Endodermal cell (in vitro differentiated cells): ENCODE results near the gene AP2A1. TPM values are rescaled to one million over a fixed set of nuclear protein-coding genes. Genes with fewer than 3 reads are reported as not detected.

ENCODE experiments used
- DNase-seq: peaks from one replicate; pipeline ENCODE4 v3.0.0-alpha.2; 2017
- H3K27ac ChIP-seq: 2 replicates; pipeline ENCODE4 v1.5.1; 2013; ENCODE audit warnings: mild to moderate bottlenecking, low read depth, low read length, moderate library complexity
- H3K27me3 ChIP-seq: 2 replicates; pipeline ENCODE4 v1.6.1; 2013; ENCODE audit warnings: mild to moderate bottlenecking, low read length, moderate library complexity; ENCODE audit not compliant: insufficient read depth, control insufficient read depth, poor library complexity, severe bottlenecking
- H3K36me3 ChIP-seq: 2 replicates; pipeline ENCODE4 v1.7.0; 2013; ENCODE audit warnings: mild to moderate bottlenecking, low read length, moderate library complexity; ENCODE audit not compliant: control insufficient read depth, insufficient read depth
- H3K4me1 ChIP-seq: one replicate; pipeline ENCODE4 v1.7.0; 2013; ENCODE audit warnings: low read length; ENCODE audit not compliant: control insufficient read depth, insufficient read depth
- H3K4me3 ChIP-seq: 2 replicates; pipeline ENCODE4 v1.5.1; 2013; ENCODE audit warnings: mild to moderate bottlenecking, low read length, moderate library complexity
- H3K9ac ChIP-seq: 2 replicates; pipeline ENCODE4 v1.6.1; 2013; ENCODE audit warnings: mild to moderate bottlenecking, low read length, moderate library complexity; ENCODE audit not compliant: poor library complexity, severe bottlenecking; ENCODE audit errors: extremely low read depth
- H3K9me3 ChIP-seq: 2 replicates; pipeline ENCODE4 v1.6.1; 2013; ENCODE audit warnings: mild to moderate bottlenecking, low read length, moderate library complexity; ENCODE audit not compliant: control insufficient read depth
- H3K27ac Mint-ChIP-seq: 2 replicates; pipeline ENCODE4 v1.8.0; 2020; ENCODE audit warnings: mixed read lengths
- H3K27me3 Mint-ChIP-seq: 2 replicates; pipeline ENCODE4 v1.8.0; 2021; ENCODE audit warnings: mild to moderate bottlenecking, mixed read lengths; ENCODE audit not compliant: insufficient read depth
- H3K36me3 Mint-ChIP-seq: 2 replicates; pipeline ENCODE4 v1.8.0; 2020; ENCODE audit warnings: low read depth, mixed read lengths
- H3K4me1 Mint-ChIP-seq: 2 replicates; pipeline ENCODE4 v1.8.0; 2020; ENCODE audit warnings: mixed read lengths
- H3K4me3 Mint-ChIP-seq: 2 replicates; pipeline ENCODE4 v1.8.0; 2020; ENCODE audit warnings: mild to moderate bottlenecking, moderate library complexity, mixed read lengths
- H3K9me3 Mint-ChIP-seq: 2 replicates; pipeline ENCODE4 v1.8.0; 2020; ENCODE audit warnings: mild to moderate bottlenecking, mixed read lengths
- WGBS, 2 experiments: methylation state at CpG; one replicate each; pipeline versions ENCODE4 v1.1.5 to v1.1.7; 2013; ENCODE audit warnings: missing lambda C conversion rate in 2 of 2, mixed read lengths in 1 of 2; ENCODE audit not compliant: insufficient coverage in 1 of 2, insufficient read length in 1 of 2; 5-methylcytosine and 5-hydroxymethylcytosine counted together
- total RNA-seq, 2 donors: library from RNA; stranded (reverse); fragmentation: NEBNext Ultra II Directional in 1 of 2; extraction: Animal tissue kit (Norgen Biotek cat#: 25700) in 1 of 2; gene quantifications; 2 replicates in 1 of 2; 3 replicates in 1 of 2; pipeline ENCODE4 v1.2.1, GENCODE V29; 2021
- TF ChIP-seq, protein P1 (sequence below): fragments of 200-600 bp; sonication (generic); conservative IDR thresholded peaks from 2 replicates; pipeline ENCODE4 v1.5.0; 2021; ENCODE audit warnings: antibody characterized with exemption, mild to moderate bottlenecking

Gene AP2A1
- total RNA-seq, 2 donors from 2014 or later: 100 to 110 TPM

DNA sequence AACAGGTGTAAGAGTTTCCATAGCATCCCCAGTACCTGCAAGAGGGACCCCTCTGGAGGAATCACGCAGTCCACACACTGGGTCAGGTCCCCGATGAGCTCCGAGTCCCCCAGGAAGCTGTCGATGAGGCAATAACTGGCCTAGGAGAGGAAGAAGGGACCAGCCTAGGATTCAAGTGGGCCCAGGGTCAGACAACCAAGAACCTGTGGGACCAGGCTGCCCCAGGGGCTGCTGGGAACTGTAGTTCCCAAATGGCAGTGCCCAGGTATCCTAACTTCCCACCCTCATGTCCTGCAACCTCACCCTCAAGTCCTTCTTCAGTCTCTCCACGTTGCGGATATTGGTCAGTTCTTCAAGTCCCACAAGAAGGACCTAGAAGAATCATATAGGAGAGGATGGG, 44.5 kb downstream of the AP2A1 start:
- peak overlapping the region; percentile 84 for H3K4me3 Mint-ChIP-seq

DNA sequence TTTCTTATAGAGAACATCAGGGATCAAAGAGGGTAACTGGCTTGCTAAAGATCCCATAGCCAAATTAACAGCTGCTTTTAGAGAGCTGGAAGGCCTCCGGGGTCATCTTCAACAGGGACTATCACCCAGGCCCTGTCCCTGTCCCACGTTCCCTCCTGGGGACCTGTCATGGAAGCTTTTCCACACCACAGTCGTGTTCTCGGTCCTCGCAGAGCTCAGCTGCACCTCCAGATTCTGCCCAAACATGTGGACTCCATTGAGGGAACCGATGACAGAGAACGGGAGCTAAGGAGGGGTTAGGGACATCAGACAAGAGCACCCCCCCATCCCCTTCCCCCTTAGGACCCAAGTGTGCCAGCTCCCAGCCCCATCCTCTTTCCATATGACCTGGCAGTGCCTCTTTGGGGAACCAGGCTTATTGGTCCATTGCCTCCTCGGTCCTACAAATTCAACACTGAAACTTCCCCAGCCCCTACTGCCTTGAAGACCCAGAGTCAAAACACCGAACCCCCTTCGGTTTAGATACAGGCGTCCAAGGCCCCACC, 45.7 kb downstream of the AP2A1 start:
- DNase-seq: no peak
- peaks cover 3% of the 10 kb centered on the region for H3K36me3 Mint-ChIP-seq
- H3K4me3 ChIP-seq: peak overlapping the region; percentile 89
- H3K36me3 ChIP-seq: peaks cover 7% of the 10 kb centered on the region
- 57 to 60% methylated on average over 6 to 11 of the region's 11 CpGs for WGBS, 2 experiments
- peak overlapping the region; percentile 94 for H3K9ac ChIP-seq
- peaks cover 1% of the 10 kb centered on the region for H3K27me3 Mint-ChIP-seq
- H3K4me1 ChIP-seq: no peaks in the 10 kb centered on the region
- peak overlapping the region; percentile 84 for H3K4me3 Mint-ChIP-seq
- H3K27ac ChIP-seq: peak overlapping the region; percentile 95
- H3K9me3 ChIP-seq: no peaks in the 10 kb centered on the region
- TF ChIP-seq, protein P1, sequence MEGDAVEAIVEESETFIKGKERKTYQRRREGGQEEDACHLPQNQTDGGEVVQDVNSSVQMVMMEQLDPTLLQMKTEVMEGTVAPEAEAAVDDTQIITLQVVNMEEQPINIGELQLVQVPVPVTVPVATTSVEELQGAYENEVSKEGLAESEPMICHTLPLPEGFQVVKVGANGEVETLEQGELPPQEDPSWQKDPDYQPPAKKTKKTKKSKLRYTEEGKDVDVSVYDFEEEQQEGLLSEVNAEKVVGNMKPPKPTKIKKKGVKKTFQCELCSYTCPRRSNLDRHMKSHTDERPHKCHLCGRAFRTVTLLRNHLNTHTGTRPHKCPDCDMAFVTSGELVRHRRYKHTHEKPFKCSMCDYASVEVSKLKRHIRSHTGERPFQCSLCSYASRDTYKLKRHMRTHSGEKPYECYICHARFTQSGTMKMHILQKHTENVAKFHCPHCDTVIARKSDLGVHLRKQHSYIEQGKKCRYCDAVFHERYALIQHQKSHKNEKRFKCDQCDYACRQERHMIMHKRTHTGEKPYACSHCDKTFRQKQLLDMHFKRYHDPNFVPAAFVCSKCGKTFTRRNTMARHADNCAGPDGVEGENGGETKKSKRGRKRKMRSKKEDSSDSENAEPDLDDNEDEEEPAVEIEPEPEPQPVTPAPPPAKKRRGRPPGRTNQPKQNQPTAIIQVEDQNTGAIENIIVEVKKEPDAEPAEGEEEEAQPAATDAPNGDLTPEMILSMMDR: no peak
- no peaks in the 10 kb centered on the region for H3K27me3 ChIP-seq
- no peaks in the 10 kb centered on the region for H3K9me3 Mint-ChIP-seq
- H3K27ac Mint-ChIP-seq: peak overlapping the region; percentile 100
- peaks cover 8% of the 10 kb centered on the region for H3K4me1 Mint-ChIP-seq

More for the DNA sequence above, 44.5 kb downstream of the AP2A1 start:
- 80 to 97% methylated on average over 1 to 6 of the region's 6 CpGs for WGBS, 2 experiments
- H3K27me3 ChIP-seq: no peaks in the 10 kb centered on the region
- H3K36me3 ChIP-seq: peaks cover 7% of the 10 kb centered on the region
- TF ChIP-seq, protein P1: no peak
- H3K36me3 Mint-ChIP-seq: peaks cover 8% of the 10 kb centered on the region
- H3K27ac ChIP-seq: no peak overlapping the region
- no peaks in the 10 kb centered on the region for H3K9me3 Mint-ChIP-seq
- DNase-seq: no peak
- peaks cover 1% of the 10 kb centered on the region for H3K27me3 Mint-ChIP-seq
- H3K4me1 Mint-ChIP-seq: peaks cover 6% of the 10 kb centered on the region
- no peaks in the 10 kb centered on the region for H3K4me1 ChIP-seq
- no peak overlapping the region for H3K9ac ChIP-seq
- H3K4me3 ChIP-seq: no peak overlapping the region
- H3K9me3 ChIP-seq: no peaks in the 10 kb centered on the region
- H3K27ac Mint-ChIP-seq: no peak overlapping the region

DNA sequence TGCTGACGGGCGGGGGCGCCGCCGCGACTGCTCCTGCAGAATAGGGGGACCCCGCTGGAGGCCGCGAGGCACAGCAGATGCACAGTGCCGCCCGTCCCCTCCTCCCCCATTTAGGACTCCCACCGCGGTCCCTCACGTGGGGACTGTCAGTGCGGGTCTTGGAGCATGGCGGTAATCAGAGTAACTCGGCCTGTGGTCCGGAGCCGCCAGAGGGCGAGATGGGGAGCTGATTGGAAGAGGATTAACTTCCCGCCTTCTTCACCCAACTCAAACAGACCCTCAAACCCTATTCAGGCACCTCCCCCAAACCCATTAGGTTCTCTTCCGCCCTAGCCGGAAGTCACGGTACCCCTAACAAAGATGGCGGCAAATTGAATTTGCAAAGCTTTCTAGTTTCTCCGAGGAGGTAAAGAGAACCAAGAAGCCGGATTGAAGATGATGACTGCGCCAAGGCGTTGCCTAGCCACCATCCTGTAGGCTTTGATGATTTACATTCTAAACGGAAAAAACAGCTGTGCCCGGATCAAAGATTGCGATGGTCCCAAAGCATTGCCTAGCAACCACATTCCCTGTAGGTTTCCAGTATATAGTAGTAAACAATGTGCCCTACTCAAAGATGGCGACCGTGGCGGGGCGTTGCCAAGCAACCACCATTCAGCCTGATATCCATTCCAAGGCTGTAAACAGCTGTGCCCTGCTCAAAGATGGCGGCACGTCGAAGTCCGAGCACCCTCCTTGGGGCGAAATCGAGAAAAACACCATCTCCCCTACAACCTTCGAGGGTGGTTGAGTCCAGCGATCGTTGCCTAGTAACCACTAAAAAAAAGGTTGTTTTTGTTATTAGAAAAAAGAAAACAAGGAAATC, 46.4 kb downstream of the AP2A1 start, which contains the start of gene FUZ:
FUZ (minus strand) TSS at position 296 of the 865 bp plus-strand sequence; CDS start at position 110, 186 bp downstream.
- 0 to 1% methylated on average over 12 to 41 of the region's 45 CpGs for WGBS, 2 experiments

More for the DNA sequence above, 46.4 kb downstream of the AP2A1 start, which contains the start of gene FUZ:
- Mint-ChIP-seq H3K4me3 (peak within 1 kb of the TSS; percentile 84), H3K4me1 (peaks cover 8% of the 10 kb centered on the region), H3K36me3 (peaks cover 3% of the 10 kb centered on the region), H3K27me3 (peaks cover 1% of the 10 kb centered on the region), H3K9me3 (no peaks in the 10 kb centered on the region), H3K27ac (peak within 1 kb of the TSS; percentile 100)
- H3K9me3 ChIP-seq: no peaks in the 10 kb centered on the region
- no peaks in the 10 kb centered on the region for H3K4me1 ChIP-seq
- TF ChIP-seq, protein P1: peak; percentile 64
- no peaks in the 10 kb centered on the region for H3K27me3 ChIP-seq
- H3K36me3 ChIP-seq: no peaks in the 10 kb centered on the region
- peak; percentile 99 for DNase-seq
- H3K9ac ChIP-seq: peak within 1 kb of the TSS; percentile 94
- peak within 1 kb of the TSS; percentile 89 for H3K4me3 ChIP-seq
- peak within 1 kb of the TSS; percentile 95 for H3K27ac ChIP-seq
